H1 (cell line): Measurements from ENCODE around the gene HMGXB3. TPM values are rescaled to one million over a fixed set of nuclear protein-coding genes. Genes with fewer than 3 reads are reported as not detected.

Experiments
- CTCF ChIA-PET: fragments of 300-600 bp; sonication (Branson Sonifier 250); formaldehyde crosslinking; loops from one replicate; lab custom pipeline; 2021; ENCODE audit not compliant: partially characterized antibody; lab: Charles Lee
- POLR2A ChIA-PET: fragments of 300-600 bp; sonication (Branson Sonifier 250); formaldehyde crosslinking; loops from one replicate; lab custom pipeline; 2021; ENCODE audit warnings: inconsistent platforms; ENCODE audit not compliant: partially characterized antibody; lab: Charles Lee
- DNase-seq, 2 experiments: peaks; one replicate each; pipeline versions ENCODE4 v3.0.0 to v3.0.0-alpha.2; 2010 to 2022; ENCODE audit warnings: low spot score in 2 of 2, low read depth in 1 of 2, mixed read lengths in 1 of 2
- FAIRE-seq: peaks from 2 replicates; lab custom pipeline; 2011; peaks lifted over from hg19 to GRCh38; lab: Jason Lieb, UNC
- H2AFZ ChIP-seq: 2 replicates; pipeline ENCODE4 v1.8.1; 2012; ENCODE audit warnings: low read length, inconsistent platforms
- H2AK5ac ChIP-seq: 2 replicates; pipeline ENCODE4 v1.6.1; 2013; ENCODE audit warnings: low read depth, low read length
- H2BK120ac ChIP-seq: replicated peaks from 2 replicates; pipeline ENCODE3; 2013; ENCODE audit warnings: low read depth, low read length, inconsistent platforms
- H2BK12ac ChIP-seq: 2 replicates; pipeline ENCODE4 v1.6.1; 2013; ENCODE audit warnings: low read depth, low read length
- H2BK15ac ChIP-seq: 2 replicates; pipeline ENCODE4 v1.6.1; 2013; ENCODE audit warnings: low read length
- H2BK20ac ChIP-seq: 2 replicates; pipeline ENCODE4 v1.6.1; 2013; ENCODE audit warnings: low read length
- H2BK5ac ChIP-seq: 2 replicates; pipeline ENCODE4 v1.6.1; 2013; ENCODE audit warnings: low read depth, low read length
- H3K14ac ChIP-seq: 2 replicates; pipeline ENCODE4 v1.6.1; 2013; ENCODE audit warnings: inconsistent platforms; ENCODE audit not compliant: insufficient read length
- H3K18ac ChIP-seq: 2 replicates; pipeline ENCODE4 v1.6.1; 2013; ENCODE audit warnings: low read length; ENCODE audit errors: extremely low read depth
- H3K23ac ChIP-seq: 2 replicates; pipeline ENCODE4 v1.6.1; 2013; ENCODE audit warnings: inconsistent platforms; ENCODE audit not compliant: insufficient read length
- H3K23me2 ChIP-seq: 2 replicates; pipeline ENCODE4 v1.6.1; 2013; ENCODE audit warnings: low read depth, low read length
- H3K27ac ChIP-seq: 2 replicates; pipeline ENCODE4 v1.6.1; 2011; ENCODE audit warnings: low read depth, low read length, inconsistent platforms
- H3K27me3 ChIP-seq, 4 experiments: replicated peaks in 1 of 4; 1 replicate in 1 of 4; 2 replicates in 3 of 4; pipeline versions ENCODE4 v1.6.1 to v1.8.1; 2011 to 2013; ENCODE audit warnings: low read length in 3 of 4, mild to moderate bottlenecking in 3 of 4, inconsistent platforms in 2 of 4, mixed read lengths in 2 of 4, moderate library complexity in 1 of 4; ENCODE audit not compliant: control insufficient read depth in 3 of 4, insufficient read depth in 3 of 4; ENCODE audit errors: extremely low read depth in 1 of 4
- H3K36me3 ChIP-seq, 4 experiments: 2 replicates each; pipeline versions ENCODE4 v1.6.1 to v1.8.1; 2011 to 2013; ENCODE audit warnings: mild to moderate bottlenecking in 4 of 4, low read length in 3 of 4, moderate library complexity in 2 of 4, control low read depth in 1 of 4, inconsistent platforms in 1 of 4; ENCODE audit not compliant: insufficient read depth in 4 of 4, control insufficient read depth in 2 of 4
- H3K4ac ChIP-seq: replicated peaks from 2 replicates; pipeline ENCODE3; 2013; ENCODE audit warnings: low read length, low read depth, mixed read lengths, inconsistent platforms; ENCODE audit not compliant: insufficient read length
- H3K4me1 ChIP-seq, 4 experiments: replicated peaks in 1 of 4; 1 replicate in 1 of 4; 2 replicates in 3 of 4; pipeline versions ENCODE4 v1.6.1 to v1.8.1; 2011 to 2013; ENCODE audit warnings: low read length in 3 of 4, inconsistent platforms in 2 of 4, mixed read lengths in 1 of 4; ENCODE audit not compliant: insufficient read depth in 4 of 4, control insufficient read depth in 3 of 4
- H3K4me2 ChIP-seq, 2 experiments: 2 replicates each; pipeline versions ENCODE4 v1.6.1 to v1.8.1; 2011 to 2013; ENCODE audit warnings: low read depth in 2 of 2, low read length in 2 of 2, control low read depth in 1 of 2, inconsistent platforms in 1 of 2, mild to moderate bottlenecking in 1 of 2; ENCODE audit not compliant: insufficient read depth in 1 of 2
- H3K4me3 ChIP-seq, 4 experiments: fragments of 200-600, 300-600 bp in 1 of 4; sonication (generic), shearing (Covaris generic), sonication (Bioruptor Twin) in 1 of 4; 2 replicates each; pipeline versions ENCODE4 v1.5.1 to v1.8.1; 2011 to 2016; ENCODE audit warnings: low read length in 4 of 4, low read depth in 3 of 4, control low read depth in 2 of 4, inconsistent platforms in 2 of 4, mild to moderate bottlenecking in 2 of 4, mixed read lengths in 1 of 4, moderate library complexity in 1 of 4; ENCODE audit not compliant: insufficient read depth in 2 of 4; ENCODE audit errors: extremely low read depth in 1 of 4
- H3K56ac ChIP-seq: replicated peaks from 2 replicates; pipeline ENCODE3; 2013; ENCODE audit warnings: low read depth, mild to moderate bottlenecking, mixed read lengths, low read length, inconsistent platforms; ENCODE audit not compliant: insufficient read length
- H3K79me1 ChIP-seq: 2 replicates; pipeline ENCODE4 v1.6.1; 2013; ENCODE audit warnings: low read depth, low read length, control low read depth
- H3K79me2 ChIP-seq, 2 experiments: 2 replicates each; pipeline versions ENCODE4 v1.6.1 to v1.8.1; 2012 to 2013; ENCODE audit warnings: low read length in 2 of 2, mild to moderate bottlenecking in 2 of 2, inconsistent platforms in 1 of 2; ENCODE audit not compliant: insufficient read depth in 2 of 2, control insufficient read depth in 1 of 2
- H3K9ac ChIP-seq, 4 experiments: replicated peaks in 1 of 4; 1 replicate in 1 of 4; 2 replicates in 3 of 4; pipeline versions ENCODE4 v1.6.1 to v1.8.1; 2011 to 2013; ENCODE audit warnings: low read depth in 3 of 4, low read length in 3 of 4, control low read depth in 2 of 4, mild to moderate bottlenecking in 2 of 4, moderate library complexity in 2 of 4, inconsistent platforms in 1 of 4; ENCODE audit errors: extremely low read depth in 1 of 4
- H3K9me3 ChIP-seq, 2 experiments: 2 replicates each; pipeline versions ENCODE4 v1.6.1 to v1.8.1; 2012 to 2013; ENCODE audit warnings: mild to moderate bottlenecking in 2 of 2, moderate library complexity in 2 of 2, control low read depth in 1 of 2, inconsistent platforms in 1 of 2, low read depth in 1 of 2, low read length in 1 of 2, mixed read lengths in 1 of 2; ENCODE audit not compliant: insufficient read depth in 2 of 2
- H4K20me1 ChIP-seq, 2 experiments: replicated peaks in 1 of 2; 2 replicates each; pipeline versions ENCODE3 to v1.8.1; 2011 to 2013; ENCODE audit warnings: inconsistent platforms in 2 of 2, low read length in 2 of 2, mild to moderate bottlenecking in 1 of 2; ENCODE audit not compliant: insufficient read depth in 2 of 2, control insufficient read depth in 1 of 2
- H4K5ac ChIP-seq: 2 replicates; pipeline ENCODE4 v1.6.1; 2013; ENCODE audit warnings: low read length, low read depth, mixed read lengths, inconsistent platforms; ENCODE audit not compliant: insufficient read length
- H4K8ac ChIP-seq: 2 replicates; pipeline ENCODE4 v1.8.0; 2013; ENCODE audit warnings: mild to moderate bottlenecking, moderate library complexity, low read length, inconsistent platforms; ENCODE audit not compliant: insufficient read depth; ENCODE audit errors: extremely low read depth
- H4K91ac ChIP-seq: replicated peaks from 2 replicates; pipeline ENCODE3; 2013; ENCODE audit warnings: low read length, mixed read lengths, inconsistent platforms; ENCODE audit not compliant: insufficient read length
- SIRT6 ChIP-seq: IDR thresholded peaks from one replicate; pipeline ENCODE4 v1.7.1; 2012; ENCODE audit warnings: low read length, inconsistent platforms
- TAF7 ChIP-seq: optimal IDR thresholded peaks from 2 replicates; pipeline ENCODE3; 2011; ENCODE audit warnings: low read depth, mild to moderate bottlenecking, inconsistent platforms, low read length, moderate library complexity, borderline replicate concordance
- YY1 ChIP-seq: IDR thresholded peaks from 2 replicates; pipeline ENCODE4 v1.6.1; 2011; ENCODE audit warnings: low read depth, mild to moderate bottlenecking, low read length
- WGBS, 2 experiments: shearing (Covaris generic) in 1 of 2; methylation state at CpG; one replicate each; pipeline versions ENCODE4 v1.1.6 to v1.1.7; 2013 to 2015; ENCODE audit warnings: low lambda C conversion rate in 2 of 2, mixed read lengths in 2 of 2, inconsistent platforms in 1 of 2, low coverage in 1 of 2, missing lambda C conversion rate in 1 of 2; ENCODE audit not compliant: insufficient replicate concordance in 2 of 2, insufficient coverage in 1 of 2, insufficient read length in 1 of 2; ENCODE audit errors: extremely low coverage in 1 of 2, missing lambda C conversion rate in 1 of 2; 5-methylcytosine and 5-hydroxymethylcytosine counted together
- polyA plus RNA-seq, 7 experiments: library from polyadenylated mRNA; depleted of rRNA in 3 of 7; stranded (reverse) in 5 of 7; unstranded in 2 of 7; fragments of >200 nt in 5 of 7; fragments of 200-250 nt in 2 of 7; gene quantifications; 1 replicate in 5 of 7; 2 replicates in 1 of 7; 4 replicates in 1 of 7; pipeline versions ENCODE4 v1.2.1 to v1.2.3, GENCODE V29; 2011 to 2013; ENCODE audit warnings: missing spikeins in 2 of 7, mixed read lengths in 2 of 7
- total RNA-seq: library from RNA; stranded (reverse); fragmentation: NEBNext Ultra II Directional; extraction: Animal tissue kit (Norgen Biotek cat#: 25700); gene quantifications from 2 replicates; pipeline ENCODE4 v1.2.1, GENCODE V29; 2021

Gene HMGXB3
- total and polyA plus RNA-seq, 2 of the 8 experiments (the other 6 are each of a cell fraction or from before 2014, with no cell fraction given) = 26.8 to 28.0 TPM

- Histone ChIP-seq H3K18ac (no peak overlapping the region), H3K23me2 (no peaks in the 10 kb centered on the region), H3K4me3 (no peak overlapping the region), H2AK5ac (no peak overlapping the region), H3K4ac (no peak overlapping the region), H2BK5ac (no peak overlapping the region), H3K27ac (no peak overlapping the region), H3K4me2 (no peak overlapping the region), H4K91ac (no peak overlapping the region), H3K56ac (no peak overlapping the region), H2BK15ac (no peak overlapping the region), H3K4me1 (no peaks in the 10 kb centered on the region), H3K9ac (no peak overlapping the region), H3K79me1 (no peaks in the 10 kb centered on the region), H3K79me2 (no peaks in the 10 kb centered on the region), H3K9me3 (no peaks in the 10 kb centered on the region), H2AFZ (no peak overlapping the region), H2BK12ac (no peak overlapping the region), H3K23ac (no peak overlapping the region), H4K8ac (no peak overlapping the region), H2BK120ac (no peak overlapping the region), H4K20me1 (peaks cover 0 to 4% of the 10 kb centered on the region in 2 experiments), H3K14ac (no peak overlapping the region), H4K5ac (no peak overlapping the region), H3K27me3 (no peaks in the 10 kb centered on the region), H3K36me3 (peaks cover 18 to 76% (median 60%) of the 10 kb centered on the region in 4 experiments), H2BK20ac (no peak overlapping the region)
- no peak for DNase-seq
- no peak for FAIRE-seq
- ChIA-PET CTCF (interaction anchor here (1.3 to 2.5 kb wide), 4 partner anchors 10 to 201 kb away, joined by 3 to 10 read pairs (median 6); no protein-coding TSS in a partner anchor), POLR2A (interaction anchor here (1.1 kb wide), 1 partner anchor 34 kb away, joined by 3 read pairs; no protein-coding TSS in a partner anchor)
- TF ChIP-seq TAF7 = no peak
- no peak for TF ChIP-seq SIRT6
- no peak for TF ChIP-seq YY1
- 91% methylated on average over 7 of the region's 7 CpGs; no CpG with 5 or more reads in 1 of the 2 experiments for WGBS, 2 experiments
Measured at GRCh38 chr5:150035139-150035895, 34.8 kb downstream of the HMGXB3 start.
